ENCODE results near the gene KIAA1755.

Gene KIAA1755

GRCh38 chr20:38197217-38197616 lies 63.3 kb downstream of the KIAA1755 start:
- Histone ChIP-seq H3K4me3 (ENCODE audit: low read length) (no peak overlapping the region), H3K4me2 (ENCODE audit: low read length) (no peak overlapping the region)
- TF ChIP-seq EZH2phosphoT487 (IDR thresholded peaks at IDR 0.05; ENCODE audit: borderline replicate concordance, low read length): no peak

GRCh38 chr20:38196592-38196991 lies 63.9 kb downstream of the KIAA1755 start:
- TF ChIP-seq CTCF (IDR thresholded peaks at IDR 0.05; ENCODE audit: low read depth, low read length, poor library complexity, severe bottlenecking): no peak
- no peak for TF ChIP-seq EZH2phosphoT487 (IDR thresholded peaks at IDR 0.05; ENCODE audit: borderline replicate concordance, low read length)
- Histone ChIP-seq H3K27ac (ENCODE audit: low read depth, low read length) (no peak overlapping the region), H3K27me3 (ENCODE audit: control insufficient read depth, low read length) (no peaks in the 10 kb centered on the region), H3K4me1 (ENCODE audit: control insufficient read depth, low read length) (no peaks in the 10 kb centered on the region), H3K4me3 (ENCODE audit: low read length) (no peak overlapping the region), H3K9me2 (replicated peaks; ENCODE audit: control insufficient read depth, low read length) (no peaks in the 10 kb centered on the region), H3K9me3 (ENCODE audit: control insufficient read depth, insufficient read depth, low read length) (no peaks in the 10 kb centered on the region), H4K20me1 (ENCODE audit: control insufficient read depth, insufficient read depth, low read depth, low read length) (no peaks in the 10 kb centered on the region), H3F3A (ENCODE audit: control insufficient read depth, insufficient read depth) (no peaks in the 10 kb centered on the region), H3K4me2 (ENCODE audit: low read length) (no peak overlapping the region), H3K79me2 (ENCODE audit: control insufficient read depth, low read length) (no peaks in the 10 kb centered on the region), H3K36me3 (ENCODE audit: control insufficient read depth, low read length) (no peaks in the 10 kb centered on the region)

More at GRCh38 chr20:38197217-38197616, 63.3 kb downstream of the KIAA1755 start:
- no peaks in the 10 kb centered on the region for H3K9me2 ChIP-seq (replicated peaks; ENCODE audit: control insufficient read depth, low read length)
- H3K27me3 ChIP-seq (ENCODE audit: control insufficient read depth, low read length): no peaks in the 10 kb centered on the region
- no peaks in the 10 kb centered on the region for H3F3A ChIP-seq (ENCODE audit: control insufficient read depth, insufficient read depth)
- H4K20me1 ChIP-seq (ENCODE audit: control insufficient read depth, insufficient read depth, low read depth, low read length): no peaks in the 10 kb centered on the region
- no peaks in the 10 kb centered on the region for H3K36me3 ChIP-seq (ENCODE audit: control insufficient read depth, low read length)
- no peaks in the 10 kb centered on the region for H3K79me2 ChIP-seq (ENCODE audit: control insufficient read depth, low read length)
- no peak overlapping the region for H3K27ac ChIP-seq (ENCODE audit: low read depth, low read length)
- no peaks in the 10 kb centered on the region for H3K9me3 ChIP-seq (ENCODE audit: control insufficient read depth, insufficient read depth, low read length)
- H3K4me1 ChIP-seq (ENCODE audit: control insufficient read depth, low read length): no peaks in the 10 kb centered on the region

GRCh38 chr20:38196076-38196475 lies 64.5 kb downstream of the KIAA1755 start:
- Histone ChIP-seq H3K27ac (ENCODE audit: low read depth, low read length) (no peak overlapping the region), H3K4me2 (ENCODE audit: low read length) (no peak overlapping the region), H3K27me3 (ENCODE audit: control insufficient read depth, low read length) (no peaks in the 10 kb centered on the region), H3K9me2 (replicated peaks; ENCODE audit: control insufficient read depth, low read length) (no peaks in the 10 kb centered on the region), H4K20me1 (ENCODE audit: control insufficient read depth, insufficient read depth, low read depth, low read length) (no peaks in the 10 kb centered on the region), H3K9me3 (ENCODE audit: control insufficient read depth, insufficient read depth, low read length) (no peaks in the 10 kb centered on the region), H3K36me3 (ENCODE audit: control insufficient read depth, low read length) (no peaks in the 10 kb centered on the region), H3K4me3 (ENCODE audit: low read length) (no peak overlapping the region), H3K79me2 (ENCODE audit: control insufficient read depth, low read length) (no peaks in the 10 kb centered on the region), H3F3A (ENCODE audit: control insufficient read depth, insufficient read depth) (no peaks in the 10 kb centered on the region), H3K4me1 (ENCODE audit: control insufficient read depth, low read length) (no peaks in the 10 kb centered on the region)
- TF ChIP-seq EZH2phosphoT487 (IDR thresholded peaks at IDR 0.05; ENCODE audit: borderline replicate concordance, low read length) (no peak), CTCF (IDR thresholded peaks at IDR 0.05; ENCODE audit: low read depth, low read length, poor library complexity, severe bottlenecking) (no peak)

- Histone ChIP-seq H3K9me2 (replicated peaks; ENCODE audit: control insufficient read depth, low read length) (no peaks in the 10 kb centered on the region), H3K9me3 (ENCODE audit: control insufficient read depth, insufficient read depth, low read length) (no peaks in the 10 kb centered on the region), H3K27ac (ENCODE audit: low read depth, low read length) (no peak overlapping the region), H3K4me1 (ENCODE audit: control insufficient read depth, low read length) (no peaks in the 10 kb centered on the region), H3K79me2 (ENCODE audit: control insufficient read depth, low read length) (no peaks in the 10 kb centered on the region), H3F3A (ENCODE audit: control insufficient read depth, insufficient read depth) (no peaks in the 10 kb centered on the region), H3K4me2 (ENCODE audit: low read length) (no peak overlapping the region), H3K4me3 (ENCODE audit: low read length) (no peak overlapping the region), H3K36me3 (ENCODE audit: control insufficient read depth, low read length) (no peaks in the 10 kb centered on the region), H3K27me3 (ENCODE audit: control insufficient read depth, low read length) (no peaks in the 10 kb centered on the region), H4K20me1 (ENCODE audit: control insufficient read depth, insufficient read depth, low read depth, low read length) (no peaks in the 10 kb centered on the region)
- TF ChIP-seq EZH2phosphoT487 (IDR thresholded peaks at IDR 0.05; ENCODE audit: borderline replicate concordance, low read length): no peak
- no peak for TF ChIP-seq CTCF (IDR thresholded peaks at IDR 0.05; ENCODE audit: low read depth, low read length, poor library complexity, severe bottlenecking)
These were observed 65.0 kb downstream of the KIAA1755 start for GRCh38 chr20:38195521-38195920.

Measured in DOHH2 (cell line).